HepG2 (cell line): ENCODE data around the gene DCUN1D2. TPM values are rescaled to one million over a fixed set of nuclear protein-coding genes. Genes with fewer than 3 reads are reported as not detected.

Source experiments
- CBFB ChIP-seq: sonication (generic); formaldehyde crosslinking; IDR thresholded peaks from 2 replicates; pipeline ENCODE4 v1.4.0; 2020; ENCODE audit warnings: missing genetic modification reagents
- CBX5 ChIP-seq: sonication (generic); formaldehyde crosslinking; IDR thresholded peaks from 2 replicates; pipeline ENCODE4 v1.4.0; 2020; ENCODE audit warnings: missing genetic modification reagents, borderline replicate concordance
- GATAD1 ChIP-seq: IDR thresholded peaks from 2 replicates; pipeline ENCODE4 v1.6.1; 2016; ENCODE audit warnings: missing genetic modification reagents, missing compliant biosample characterization
- GLI4 ChIP-seq: sonication (generic); formaldehyde crosslinking; IDR thresholded peaks from 2 replicates; pipeline ENCODE4 v1.5.1; 2020; ENCODE audit warnings: missing genetic modification reagents, mild to moderate bottlenecking, moderate library complexity, borderline replicate concordance
- HCFC1 ChIP-seq: fragments of 150-350 bp; IDR thresholded peaks from 2 replicates; pipeline ENCODE4 v1.6.1; 2014; ENCODE audit warnings: low read depth, low read length
- HNRNPLL ChIP-seq: fragments of 200-400 bp; formaldehyde crosslinking; IDR thresholded peaks from 2 replicates; pipeline ENCODE4 v1.6.1; 2017; ENCODE audit warnings: mild to moderate bottlenecking, low read depth, low read length; ENCODE audit not compliant: poor library complexity, severe bottlenecking
- KDM1A ChIP-seq: IDR thresholded peaks from 2 replicates; pipeline ENCODE4 v1.6.1; 2016; ENCODE audit warnings: missing compliant biosample characterization
- PHF20 ChIP-seq: sonication (generic); formaldehyde crosslinking; IDR thresholded peaks from 2 replicates; pipeline ENCODE4 v1.5.0; 2020; ENCODE audit warnings: mild to moderate bottlenecking, missing genetic modification reagents
- POLR2AphosphoS5 ChIP-seq: IDR thresholded peaks from 2 replicates; pipeline ENCODE4 v1.6.1; 2012; ENCODE audit warnings: low read depth, low read length
- PRPF4 ChIP-seq: fragments of 200-400 bp; formaldehyde crosslinking; IDR thresholded peaks from 2 replicates; pipeline ENCODE4 v1.6.1; 2016; ENCODE audit warnings: low read length, low read depth; ENCODE audit not compliant: poor library complexity, severe bottlenecking
- SNAI1 ChIP-seq: sonication (generic); formaldehyde crosslinking; IDR thresholded peaks from 2 replicates; pipeline ENCODE4 v1.5.0; 2020; ENCODE audit warnings: mild to moderate bottlenecking, missing genetic modification reagents, borderline replicate concordance
- SP1 ChIP-seq, 2 experiments: fragments of 450-650 bp in 1 of 2; sonication (generic) in 1 of 2; formaldehyde crosslinking in 1 of 2; IDR thresholded peaks; 2 replicates each; pipeline versions ENCODE4 v1.4.0 to v1.6.1; 2016 to 2020; ENCODE audit warnings: missing genetic modification reagents in 1 of 2
- TBP ChIP-seq: sonication (generic); formaldehyde crosslinking; IDR thresholded peaks from 2 replicates; pipeline ENCODE4 v1.5.0; 2020; ENCODE audit warnings: missing genetic modification reagents
- TBX2 ChIP-seq: sonication (generic); formaldehyde crosslinking; IDR thresholded peaks from 2 replicates; pipeline ENCODE4 v1.5.0; 2020; ENCODE audit warnings: missing genetic modification reagents, mild to moderate bottlenecking, borderline replicate concordance
- TEAD3 ChIP-seq: optimal IDR thresholded peaks from 2 replicates; pipeline ENCODE3; 2016; ENCODE audit warnings: borderline replicate concordance
- ZIK1 ChIP-seq: sonication (generic); formaldehyde crosslinking; IDR thresholded peaks from 2 replicates; pipeline ENCODE4 v1.5.0; 2020; ENCODE audit warnings: mild to moderate bottlenecking, low read depth, missing genetic modification reagents, borderline replicate concordance
- ZNF274 ChIP-seq: sonication (generic); formaldehyde crosslinking; IDR thresholded peaks from 2 replicates; pipeline ENCODE4 v1.5.1; 2020; ENCODE audit warnings: mild to moderate bottlenecking, missing genetic modification reagents
- ZNF317 ChIP-seq: sonication (generic); formaldehyde crosslinking; IDR thresholded peaks from 2 replicates; pipeline ENCODE4 v1.5.0; 2020; ENCODE audit warnings: mild to moderate bottlenecking, missing genetic modification reagents
- polyA plus RNA-seq, 8 experiments: library from polyadenylated mRNA; depleted of rRNA in 3 of 8; stranded (reverse) in 7 of 8; unstranded in 1 of 8; fragments of >200 nt; fragmentation: Illumina TruSeq in 4 of 8; extraction: Trizol in 4 of 8; gene quantifications; 2 replicates each; pipeline versions ENCODE4 v1.2.1 to v1.2.3, GENCODE V29; 2011 to 2016; ENCODE audit warnings: low read depth in 4 of 8, missing spikeins in 1 of 8, mixed read lengths in 1 of 8; ENCODE audit not compliant: insufficient read depth in 1 of 8
- total RNA-seq, 5 experiments: library from RNA; depleted of rRNA; stranded (reverse); fragments of >200 nt; fragmentation: Illumina TruSeq; extraction: Trizol; gene quantifications; 2 replicates each; pipeline ENCODE4 v1.2.3, GENCODE V29; 2016; ENCODE audit warnings: low read depth in 1 of 5
- TF ChIP-seq, protein P1 (sequence below): IDR thresholded peaks from 2 replicates; pipeline ENCODE4 v1.4.0; 2020; ENCODE audit warnings: mild to moderate bottlenecking, missing genetic modification reagents
- TF ChIP-seq, protein P2 (sequence below), 2 experiments: fragments of 450-650 bp in 1 of 2; sonication (generic) in 1 of 2; formaldehyde crosslinking; IDR thresholded peaks; 2 replicates each; pipeline versions ENCODE4 v1.5.0 to v1.8.0; 2020 to 2022; ENCODE audit warnings: mild to moderate bottlenecking in 1 of 2, missing genetic modification reagents in 1 of 2
- TF ChIP-seq, protein P3 (sequence below): sonication (generic); formaldehyde crosslinking; IDR thresholded peaks from 2 replicates; pipeline ENCODE4 v1.8.1; 2023; ENCODE audit warnings: mild to moderate bottlenecking, inconsistent platforms, moderate library complexity, missing genetic modification reagents, borderline replicate concordance

DCUN1D2 gene
- total and polyA plus RNA-seq, 2 of the 13 experiments (the other 11 are each of a cell fraction or from before 2014, with no cell fraction given), result 9.1 to 9.6 TPM

DNA sequence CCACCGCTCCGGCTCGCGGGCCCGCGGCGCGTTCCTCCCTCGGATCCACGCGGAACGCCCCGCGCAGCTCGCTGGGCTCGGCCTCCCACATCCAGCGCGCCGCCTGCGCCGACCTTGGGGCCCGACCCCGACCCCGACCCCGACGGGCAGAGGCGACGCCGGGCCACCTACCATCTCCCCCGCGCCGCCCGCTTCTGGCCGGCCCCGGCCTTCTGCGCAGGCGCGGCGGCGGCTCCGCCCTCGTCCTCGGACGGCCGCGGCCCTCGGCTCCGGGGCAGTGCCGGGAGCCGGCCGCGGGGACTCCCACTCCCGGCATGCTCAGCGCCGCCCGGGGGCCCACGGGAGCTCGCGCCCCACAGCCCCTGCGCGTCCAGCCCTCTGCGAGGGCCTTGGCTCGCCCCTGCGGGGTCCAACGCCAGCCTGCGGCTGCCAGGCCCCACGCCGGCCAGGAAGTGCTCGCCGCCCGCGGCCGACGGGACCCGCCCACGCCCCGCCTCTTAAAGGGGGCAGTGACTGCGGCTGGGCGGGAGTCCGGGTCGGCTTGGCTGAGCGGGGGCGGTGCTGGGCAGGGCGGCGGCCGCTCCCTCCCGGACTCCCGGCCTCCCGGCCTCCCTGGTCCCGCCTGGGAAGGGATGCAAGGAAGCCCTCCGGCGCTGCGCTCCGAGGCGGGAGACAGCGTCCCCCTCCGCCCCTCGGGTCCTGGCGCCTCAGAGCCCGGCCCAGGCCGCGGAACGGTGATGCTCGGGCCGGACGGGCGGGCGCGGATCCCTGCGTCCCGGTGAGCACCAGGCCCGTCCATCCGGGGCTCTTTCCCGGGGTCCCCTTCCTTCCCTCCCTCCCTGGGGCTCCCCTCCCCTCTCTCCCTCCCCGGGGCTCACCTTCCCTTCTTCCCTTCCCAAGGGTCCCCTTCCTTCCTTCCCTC is at the start of gene DCUN1D2 (continued):
- TF ChIP-seq TEAD3 (CRISPR knock-in tag) (no peak), GLI4 (peak; percentile 19; the same call in 1 of the 2 replicates), KDM1A (CRISPR knock-in tag) (peak; percentile 90; the same call in 1 of the 2 replicates), SNAI1 (no peak), CBX5 (CRISPR knock-in tag) (no peak), TBP (CRISPR knock-in tag) (no peak), TBX2 (CRISPR knock-in tag) (0 out of 2 replicates have a peak, but pooled peaks have one; percentile 59), CBFB (0 out of 2 replicates have a peak, but pooled peaks have one; percentile 26), ZNF317 (0 out of 2 replicates have a peak, but pooled peaks have one; percentile 36), GATAD1 (CRISPR knock-in tag) (peak; percentile 51; the same call in 1 of the 2 replicates), HCFC1 (peak; percentile 62; the same call in 1 of the 2 replicates), PRPF4 (no peak), ZIK1 (CRISPR knock-in tag) (peak; percentile 76; the same call in 1 of the 2 replicates), SP1 (IDR thresholded peaks at IDR 0.05) (no peak), SP1 (CRISPR knock-in tag; IDR thresholded peaks at IDR 0.05) (peak; percentile 81), ZNF274 (peak; percentile 6; the same call in 1 of the 2 replicates), HNRNPLL (peak; percentile 53), PHF20 (CRISPR knock-in tag) (0 out of 2 replicates have a peak, but pooled peaks have one; percentile 12), POLR2AphosphoS5 (no peak; the same call in 1 of the 2 replicates)
- TF ChIP-seq, protein P1, sequence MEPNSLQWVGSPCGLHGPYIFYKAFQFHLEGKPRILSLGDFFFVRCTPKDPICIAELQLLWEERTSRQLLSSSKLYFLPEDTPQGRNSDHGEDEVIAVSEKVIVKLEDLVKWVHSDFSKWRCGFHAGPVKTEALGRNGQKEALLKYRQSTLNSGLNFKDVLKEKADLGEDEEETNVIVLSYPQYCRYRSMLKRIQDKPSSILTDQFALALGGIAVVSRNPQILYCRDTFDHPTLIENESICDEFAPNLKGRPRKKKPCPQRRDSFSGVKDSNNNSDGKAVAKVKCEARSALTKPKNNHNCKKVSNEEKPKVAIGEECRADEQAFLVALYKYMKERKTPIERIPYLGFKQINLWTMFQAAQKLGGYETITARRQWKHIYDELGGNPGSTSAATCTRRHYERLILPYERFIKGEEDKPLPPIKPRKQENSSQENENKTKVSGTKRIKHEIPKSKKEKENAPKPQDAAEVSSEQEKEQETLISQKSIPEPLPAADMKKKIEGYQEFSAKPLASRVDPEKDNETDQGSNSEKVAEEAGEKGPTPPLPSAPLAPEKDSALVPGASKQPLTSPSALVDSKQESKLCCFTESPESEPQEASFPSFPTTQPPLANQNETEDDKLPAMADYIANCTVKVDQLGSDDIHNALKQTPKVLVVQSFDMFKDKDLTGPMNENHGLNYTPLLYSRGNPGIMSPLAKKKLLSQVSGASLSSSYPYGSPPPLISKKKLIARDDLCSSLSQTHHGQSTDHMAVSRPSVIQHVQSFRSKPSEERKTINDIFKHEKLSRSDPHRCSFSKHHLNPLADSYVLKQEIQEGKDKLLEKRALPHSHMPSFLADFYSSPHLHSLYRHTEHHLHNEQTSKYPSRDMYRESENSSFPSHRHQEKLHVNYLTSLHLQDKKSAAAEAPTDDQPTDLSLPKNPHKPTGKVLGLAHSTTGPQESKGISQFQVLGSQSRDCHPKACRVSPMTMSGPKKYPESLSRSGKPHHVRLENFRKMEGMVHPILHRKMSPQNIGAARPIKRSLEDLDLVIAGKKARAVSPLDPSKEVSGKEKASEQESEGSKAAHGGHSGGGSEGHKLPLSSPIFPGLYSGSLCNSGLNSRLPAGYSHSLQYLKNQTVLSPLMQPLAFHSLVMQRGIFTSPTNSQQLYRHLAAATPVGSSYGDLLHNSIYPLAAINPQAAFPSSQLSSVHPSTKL (CRISPR knock-in tag), result peak; percentile 53; the same call in 1 of the 2 replicates
- TF ChIP-seq, protein P2, sequence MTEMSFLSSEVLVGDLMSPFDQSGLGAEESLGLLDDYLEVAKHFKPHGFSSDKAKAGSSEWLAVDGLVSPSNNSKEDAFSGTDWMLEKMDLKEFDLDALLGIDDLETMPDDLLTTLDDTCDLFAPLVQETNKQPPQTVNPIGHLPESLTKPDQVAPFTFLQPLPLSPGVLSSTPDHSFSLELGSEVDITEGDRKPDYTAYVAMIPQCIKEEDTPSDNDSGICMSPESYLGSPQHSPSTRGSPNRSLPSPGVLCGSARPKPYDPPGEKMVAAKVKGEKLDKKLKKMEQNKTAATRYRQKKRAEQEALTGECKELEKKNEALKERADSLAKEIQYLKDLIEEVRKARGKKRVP (CRISPR knock-in tag; IDR thresholded peaks at IDR 0.05), result no peak
- TF ChIP-seq, protein P3, sequence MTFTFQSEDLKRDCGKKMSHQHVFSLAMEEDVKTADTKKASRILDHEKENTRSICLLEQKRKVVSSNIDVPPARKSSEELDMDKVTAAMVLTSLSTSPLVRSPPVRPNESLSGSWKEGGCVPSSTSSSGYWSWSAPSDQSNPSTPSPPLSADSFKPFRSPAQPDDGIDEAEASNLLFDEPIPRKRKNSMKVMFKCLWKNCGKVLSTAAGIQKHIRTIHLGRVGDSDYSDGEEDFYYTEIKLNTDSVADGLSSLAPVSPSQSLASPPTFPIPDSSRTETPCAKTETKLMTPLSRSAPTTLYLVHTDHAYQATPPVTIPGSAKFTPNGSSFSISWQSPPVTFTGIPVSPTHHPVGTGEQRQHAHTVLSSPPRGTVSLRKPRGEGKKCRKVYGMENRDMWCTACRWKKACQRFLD (CRISPR knock-in tag), result no peak
